Measurements from ENCODE around the gene ARL5A.

DNA sequence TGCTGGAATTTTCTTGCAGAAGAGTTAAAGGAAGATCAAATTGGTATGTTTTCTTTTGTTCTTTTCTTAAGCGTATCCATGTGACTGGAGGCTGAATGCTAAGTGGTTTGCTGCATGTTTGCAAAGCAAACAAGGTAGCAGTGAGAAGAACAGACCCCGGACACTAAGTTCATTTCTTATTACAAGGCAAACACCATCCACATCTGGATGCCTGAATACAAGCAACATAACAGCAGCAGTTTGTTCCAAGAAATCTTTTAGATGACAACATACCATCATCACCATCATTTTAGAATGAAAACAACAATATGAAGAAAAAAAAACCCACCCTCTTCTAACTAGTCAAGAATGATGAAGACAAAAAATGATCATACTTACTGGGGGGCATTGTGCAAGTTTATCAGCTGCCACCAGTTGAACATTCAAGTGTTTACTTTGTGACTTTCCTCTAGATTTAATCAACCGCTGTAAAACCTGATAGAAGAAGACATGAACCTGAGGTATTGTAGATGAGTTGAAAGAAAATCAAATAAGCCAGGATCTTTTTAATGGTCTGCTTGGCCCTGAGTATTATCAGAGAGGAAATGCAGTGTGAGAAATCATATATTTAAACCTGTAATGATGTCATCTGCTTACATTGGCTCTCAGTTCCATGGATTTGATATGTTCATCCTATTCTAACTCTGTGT is 25.0 kb upstream of the ARL5A start:
- TF ChIP-seq POLR2AphosphoS5 (IDR thresholded peaks at IDR 0.05; ENCODE audit: low read depth, low read length): no peak
- no peak for TF ChIP-seq TAF1 (IDR thresholded peaks at IDR 0.05; ENCODE audit: borderline replicate concordance, insufficient read depth, low read length)
- TF ChIP-seq SIN3A (IDR thresholded peaks at IDR 0.05; ENCODE audit: borderline replicate concordance, insufficient read depth, low read length): no peak
- TF ChIP-seq, protein P1, sequence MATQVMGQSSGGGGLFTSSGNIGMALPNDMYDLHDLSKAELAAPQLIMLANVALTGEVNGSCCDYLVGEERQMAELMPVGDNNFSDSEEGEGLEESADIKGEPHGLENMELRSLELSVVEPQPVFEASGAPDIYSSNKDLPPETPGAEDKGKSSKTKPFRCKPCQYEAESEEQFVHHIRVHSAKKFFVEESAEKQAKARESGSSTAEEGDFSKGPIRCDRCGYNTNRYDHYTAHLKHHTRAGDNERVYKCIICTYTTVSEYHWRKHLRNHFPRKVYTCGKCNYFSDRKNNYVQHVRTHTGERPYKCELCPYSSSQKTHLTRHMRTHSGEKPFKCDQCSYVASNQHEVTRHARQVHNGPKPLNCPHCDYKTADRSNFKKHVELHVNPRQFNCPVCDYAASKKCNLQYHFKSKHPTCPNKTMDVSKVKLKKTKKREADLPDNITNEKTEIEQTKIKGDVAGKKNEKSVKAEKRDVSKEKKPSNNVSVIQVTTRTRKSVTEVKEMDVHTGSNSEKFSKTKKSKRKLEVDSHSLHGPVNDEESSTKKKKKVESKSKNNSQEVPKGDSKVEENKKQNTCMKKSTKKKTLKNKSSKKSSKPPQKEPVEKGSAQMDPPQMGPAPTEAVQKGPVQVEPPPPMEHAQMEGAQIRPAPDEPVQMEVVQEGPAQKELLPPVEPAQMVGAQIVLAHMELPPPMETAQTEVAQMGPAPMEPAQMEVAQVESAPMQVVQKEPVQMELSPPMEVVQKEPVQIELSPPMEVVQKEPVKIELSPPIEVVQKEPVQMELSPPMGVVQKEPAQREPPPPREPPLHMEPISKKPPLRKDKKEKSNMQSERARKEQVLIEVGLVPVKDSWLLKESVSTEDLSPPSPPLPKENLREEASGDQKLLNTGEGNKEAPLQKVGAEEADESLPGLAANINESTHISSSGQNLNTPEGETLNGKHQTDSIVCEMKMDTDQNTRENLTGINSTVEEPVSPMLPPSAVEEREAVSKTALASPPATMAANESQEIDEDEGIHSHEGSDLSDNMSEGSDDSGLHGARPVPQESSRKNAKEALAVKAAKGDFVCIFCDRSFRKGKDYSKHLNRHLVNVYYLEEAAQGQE (IDR thresholded peaks at IDR 0.05; ENCODE audit: insufficient read depth in 1 of 2, low read depth in 2 of 2, low read length in 2 of 2): no peak
- TF ChIP-seq FOXP2 (optimal IDR thresholded peaks at IDR 0.05; ENCODE audit: borderline replicate concordance, extremely low read depth, extremely low read length, insufficient read depth): no peak

Measured in PFSK-1 (cell line).